ENCODE data around the gene BBIP1. TPM values are rescaled to one million over a fixed set of nuclear protein-coding genes. Genes with fewer than 3 reads are reported as not detected.

BBIP1 gene
- total RNA-seq, 1 donor from 2014 or later = 33.6 TPM

DNA sequence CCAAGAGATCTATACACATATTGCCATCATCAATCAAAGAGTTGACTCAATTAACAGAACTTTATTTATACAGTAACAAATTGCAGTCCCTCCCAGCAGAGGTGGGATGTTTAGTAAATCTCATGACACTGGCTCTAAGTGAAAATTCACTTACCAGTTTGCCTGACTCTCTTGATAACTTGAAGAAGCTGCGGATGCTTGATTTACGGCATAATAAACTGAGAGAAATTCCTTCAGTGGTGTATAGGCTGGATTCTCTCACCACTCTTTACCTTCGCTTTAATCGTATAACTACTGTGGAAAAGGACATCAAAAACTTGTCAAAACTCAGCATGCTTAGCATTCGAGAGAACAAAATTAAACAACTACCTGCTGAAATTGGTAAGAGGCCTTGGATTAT lies 45.7 kb upstream of the BBIP1 start:
- Mint-ChIP-seq H3K4me3 (no peak overlapping the region), H3K9me3 (no peaks in the 10 kb centered on the region), H3K4me1 (peaks cover 5% of the 10 kb centered on the region), H3K27me3 (ENCODE audit: low read depth) (no peaks in the 10 kb centered on the region), H3K27ac (ENCODE audit: unreplicated experiment) (no peak overlapping the region), H3K36me3 (ENCODE audit: low read depth) (no peaks in the 10 kb centered on the region)
- TF ChIP-seq, protein P1, sequence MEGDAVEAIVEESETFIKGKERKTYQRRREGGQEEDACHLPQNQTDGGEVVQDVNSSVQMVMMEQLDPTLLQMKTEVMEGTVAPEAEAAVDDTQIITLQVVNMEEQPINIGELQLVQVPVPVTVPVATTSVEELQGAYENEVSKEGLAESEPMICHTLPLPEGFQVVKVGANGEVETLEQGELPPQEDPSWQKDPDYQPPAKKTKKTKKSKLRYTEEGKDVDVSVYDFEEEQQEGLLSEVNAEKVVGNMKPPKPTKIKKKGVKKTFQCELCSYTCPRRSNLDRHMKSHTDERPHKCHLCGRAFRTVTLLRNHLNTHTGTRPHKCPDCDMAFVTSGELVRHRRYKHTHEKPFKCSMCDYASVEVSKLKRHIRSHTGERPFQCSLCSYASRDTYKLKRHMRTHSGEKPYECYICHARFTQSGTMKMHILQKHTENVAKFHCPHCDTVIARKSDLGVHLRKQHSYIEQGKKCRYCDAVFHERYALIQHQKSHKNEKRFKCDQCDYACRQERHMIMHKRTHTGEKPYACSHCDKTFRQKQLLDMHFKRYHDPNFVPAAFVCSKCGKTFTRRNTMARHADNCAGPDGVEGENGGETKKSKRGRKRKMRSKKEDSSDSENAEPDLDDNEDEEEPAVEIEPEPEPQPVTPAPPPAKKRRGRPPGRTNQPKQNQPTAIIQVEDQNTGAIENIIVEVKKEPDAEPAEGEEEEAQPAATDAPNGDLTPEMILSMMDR (conservative IDR thresholded peaks at IDR 0.05) = no peak
- no peak for DNase-seq (ENCODE audit: low read depth, low spot score)

DNA sequence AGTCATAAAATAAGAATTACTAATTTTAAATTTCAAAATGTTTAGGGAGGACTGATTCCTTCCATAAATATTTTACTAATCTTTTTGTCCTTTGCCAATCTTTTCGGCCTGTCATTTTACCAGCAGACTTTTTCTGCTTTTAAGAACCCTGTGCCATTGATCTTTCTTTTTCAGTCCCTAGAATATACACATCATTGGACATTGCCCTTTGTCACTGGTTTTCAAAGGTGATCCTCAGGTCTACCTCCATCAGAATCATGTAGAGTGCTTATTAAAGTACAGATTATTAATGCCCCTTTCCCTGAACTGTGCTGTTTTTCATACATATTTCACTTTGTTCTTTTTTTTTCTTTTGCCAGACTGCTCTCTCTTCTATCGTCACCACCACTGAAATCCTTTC lies 44.2 kb upstream of the BBIP1 start:
- no peak overlapping the region for H3K4me3 Mint-ChIP-seq
- DNase-seq (ENCODE audit: low read depth, low spot score) = no peak
- no peaks in the 10 kb centered on the region for H3K27me3 Mint-ChIP-seq (ENCODE audit: low read depth)
- H3K27ac Mint-ChIP-seq (ENCODE audit: unreplicated experiment) = no peak overlapping the region
- TF ChIP-seq, protein P1 (conservative IDR thresholded peaks at IDR 0.05) = no peak
- H3K36me3 Mint-ChIP-seq (ENCODE audit: low read depth) = no peaks in the 10 kb centered on the region
- H3K9me3 Mint-ChIP-seq = no peaks in the 10 kb centered on the region
- no peaks in the 10 kb centered on the region for H3K4me1 Mint-ChIP-seq

DNA sequence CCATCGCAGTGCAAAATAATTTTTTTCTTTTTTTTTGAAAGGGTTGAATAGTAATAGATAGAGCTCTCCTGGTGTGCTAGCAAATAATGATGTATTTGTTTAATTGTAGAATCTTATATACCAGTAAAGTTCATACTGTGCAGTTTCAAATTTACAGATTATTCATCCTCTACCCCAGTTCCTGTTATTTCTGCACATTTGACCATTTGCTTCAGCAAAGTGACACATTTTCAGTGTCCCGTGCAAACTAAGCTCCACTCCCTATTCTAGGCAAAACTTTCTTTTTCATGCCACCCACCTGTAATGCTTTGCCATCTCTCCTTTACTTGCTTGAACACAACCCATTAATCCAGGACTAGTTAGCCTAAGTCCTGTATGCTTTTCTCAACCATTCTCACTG lies 43.5 kb upstream of the BBIP1 start:
- Mint-ChIP-seq H3K9me3 (no peaks in the 10 kb centered on the region), H3K27ac (ENCODE audit: unreplicated experiment) (no peak overlapping the region), H3K4me3 (no peak overlapping the region), H3K4me1 (no peaks in the 10 kb centered on the region), H3K36me3 (ENCODE audit: low read depth) (no peaks in the 10 kb centered on the region), H3K27me3 (ENCODE audit: low read depth) (no peaks in the 10 kb centered on the region)
- DNase-seq (ENCODE audit: low read depth, low spot score) = no peak
- TF ChIP-seq, protein P1 (conservative IDR thresholded peaks at IDR 0.05) = no peak

DNA sequence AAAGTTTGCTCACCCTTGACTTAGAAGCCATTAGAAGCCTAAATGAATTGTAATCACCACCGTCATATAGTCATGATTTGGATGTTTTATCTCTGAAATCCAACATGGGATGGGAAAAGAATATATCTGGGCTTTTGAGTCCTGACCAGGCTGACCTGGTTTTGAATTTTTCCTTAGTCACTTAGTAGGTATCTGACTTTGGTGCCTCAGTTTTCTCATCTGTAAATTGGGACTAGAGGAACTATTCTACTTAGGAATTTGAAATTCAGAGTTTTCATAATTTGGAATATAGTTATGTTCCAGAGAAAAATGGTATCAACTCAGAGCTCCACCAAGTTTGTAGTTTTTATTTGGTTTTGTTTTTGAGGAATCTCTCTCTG lies 41.3 kb upstream of the BBIP1 start:
- Mint-ChIP-seq H3K36me3 (ENCODE audit: low read depth) (peaks cover under 1% of the 10 kb centered on the region), H3K4me3 (no peak overlapping the region), H3K27ac (ENCODE audit: unreplicated experiment) (no peak overlapping the region), H3K27me3 (ENCODE audit: low read depth) (no peaks in the 10 kb centered on the region), H3K9me3 (no peaks in the 10 kb centered on the region), H3K4me1 (no peaks in the 10 kb centered on the region)
- TF ChIP-seq, protein P1 (conservative IDR thresholded peaks at IDR 0.05) = no peak
- DNase-seq (ENCODE audit: low read depth, low spot score) = no peak

DNA sequence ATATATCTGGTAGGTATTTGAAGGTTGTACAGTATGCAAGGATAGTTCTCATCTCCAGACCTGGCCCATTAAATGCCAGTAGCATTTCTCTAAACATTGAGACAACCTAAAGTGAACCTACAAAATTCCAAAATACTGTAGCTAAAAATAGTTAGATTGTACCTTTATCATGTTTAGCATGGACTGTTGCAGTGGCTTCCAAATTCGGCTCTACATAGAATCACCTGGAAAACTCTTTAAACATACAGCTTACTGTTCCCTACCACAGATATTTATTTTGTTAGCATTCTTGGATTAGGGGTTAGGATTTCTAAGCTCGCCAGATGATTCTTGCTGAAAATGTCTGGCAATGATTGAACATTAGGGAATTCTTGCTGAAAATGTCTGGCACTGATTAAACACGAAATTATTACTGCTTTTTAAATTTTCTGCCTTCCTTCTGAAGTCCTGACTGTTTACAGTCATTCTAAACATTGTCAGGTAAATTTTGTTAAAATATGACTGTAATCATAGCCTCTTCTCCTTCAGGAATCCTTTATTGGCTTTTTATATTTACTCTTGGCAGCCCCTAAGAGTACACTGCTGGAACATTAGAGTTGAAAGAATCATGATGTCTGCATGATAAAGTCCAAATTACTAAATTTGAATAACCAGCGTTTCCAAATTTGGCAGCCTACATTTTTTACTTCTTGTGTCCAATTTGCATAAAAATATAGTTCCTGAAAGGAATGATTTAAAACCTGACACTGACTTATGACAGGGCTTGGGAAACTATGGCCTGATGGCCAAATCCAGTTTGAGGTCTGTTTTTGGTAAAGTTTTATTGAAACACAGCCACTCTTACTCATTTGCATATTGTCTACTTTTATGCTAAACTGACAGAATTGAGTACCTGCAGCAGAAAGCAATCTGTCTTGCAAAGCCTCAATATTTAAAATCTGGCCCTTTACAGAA lies 40.7 kb upstream of the BBIP1 start:
- no peaks in the 10 kb centered on the region for H3K27me3 Mint-ChIP-seq (ENCODE audit: low read depth)
- H3K9me3 Mint-ChIP-seq = peaks cover 2% of the 10 kb centered on the region
- no peak for DNase-seq (ENCODE audit: low read depth, low spot score)
- no peak overlapping the region for H3K27ac Mint-ChIP-seq (ENCODE audit: unreplicated experiment)
- TF ChIP-seq, protein P1 (conservative IDR thresholded peaks at IDR 0.05) = no peak
- H3K36me3 Mint-ChIP-seq (ENCODE audit: low read depth) = peaks cover 5% of the 10 kb centered on the region
- H3K4me3 Mint-ChIP-seq = no peak overlapping the region
- H3K4me1 Mint-ChIP-seq = no peaks in the 10 kb centered on the region
